IMR-90 (cell line): ENCODE measurements around the gene GIMAP4. TPM values are rescaled to one million over a fixed set of nuclear protein-coding genes. Genes with fewer than 3 reads are reported as not detected.
"Not testable (repeated sequence)": the region's sequence is repeated elsewhere in the genome, so short reads cannot be mapped to it uniquely, and the experiment has no call there.

Experiments used
- ATAC-seq: fragments of 200-7000 bp; cut with Tn5 transposase; 2 replicates; pipeline ENCODE4 v1.9.1; 2020; ENCODE audit warnings: low read depth, mild to moderate bottlenecking, moderate library complexity
- BruUV-seq: library from RNA; stranded (reverse); fragments of 400-500 nt; replicated peaks from 2 replicates; lab custom pipeline; 2021; lab: Mats Ljungman, UMichigan
- CTCF ChIA-PET: fragments of 300-600 bp; formaldehyde crosslinking; extraction: SDS; loops from one replicate; lab custom pipeline; 2021; ENCODE audit warnings: antibody characterized with exemption; lab: Yijun Ruan, JAX
- POLR2A ChIA-PET: fragments of 300-600 bp; sonication (Branson Sonifier 250); formaldehyde crosslinking; loops from one replicate; lab custom pipeline; 2022; ENCODE audit warnings: antibody characterized with exemption; ENCODE audit not compliant: unreplicated experiment; lab: Charles Lee
- DNase-seq: peaks from one replicate; pipeline ENCODE4 v3.0.0; 2013
- H2AFZ ChIP-seq: replicated peaks from 2 replicates; pipeline ENCODE3; 2013; ENCODE audit warnings: low read length, mild to moderate bottlenecking; ENCODE audit not compliant: poor library complexity
- H2AK5ac ChIP-seq: 2 replicates; pipeline ENCODE4 v1.6.1; 2013; ENCODE audit warnings: low read depth, low read length, inconsistent platforms
- H2AK9ac ChIP-seq: replicated peaks from 2 replicates; pipeline ENCODE3; 2013; ENCODE audit warnings: mild to moderate bottlenecking, low read depth, low read length, moderate library complexity; ENCODE audit not compliant: poor library complexity
- H2BK120ac ChIP-seq: 2 replicates; pipeline ENCODE4 v1.6.1; 2013; ENCODE audit warnings: low read depth, low read length, inconsistent platforms
- H2BK15ac ChIP-seq: 3 replicates; pipeline ENCODE4 v1.6.1; 2013; ENCODE audit warnings: low read depth, low read length, inconsistent platforms
- H2BK20ac ChIP-seq: 2 replicates; pipeline ENCODE4 v1.6.1; 2013; ENCODE audit warnings: low read depth, mild to moderate bottlenecking, inconsistent platforms, low read length, moderate library complexity
- H2BK5ac ChIP-seq: 2 replicates; pipeline ENCODE4 v1.6.1; 2013; ENCODE audit warnings: mild to moderate bottlenecking, low read depth, low read length, inconsistent platforms; ENCODE audit not compliant: poor library complexity, severe bottlenecking
- H3K14ac ChIP-seq: replicated peaks from 2 replicates; pipeline ENCODE4 v1.6.1; 2013; ENCODE audit warnings: low read depth, low read length, inconsistent platforms
- H3K18ac ChIP-seq: 2 replicates; pipeline ENCODE4 v1.6.1; 2013; ENCODE audit warnings: low read depth, low read length, control low read depth
- H3K23ac ChIP-seq: 2 replicates; pipeline ENCODE4 v1.6.1; 2013; ENCODE audit warnings: low read depth, low read length, inconsistent platforms
- H3K27ac ChIP-seq: 2 replicates; pipeline ENCODE4 v1.5.1; 2013; ENCODE audit warnings: mild to moderate bottlenecking, control low read depth, low read length; ENCODE audit not compliant: insufficient read depth
- H3K27me3 ChIP-seq: 2 replicates; pipeline ENCODE4 v1.6.1; 2013; ENCODE audit warnings: low read length; ENCODE audit not compliant: control insufficient read depth, insufficient read depth
- H3K36me3 ChIP-seq: 2 replicates; pipeline ENCODE4 v1.6.1; 2013; ENCODE audit warnings: low read length, mixed read lengths; ENCODE audit not compliant: control insufficient read depth, insufficient read depth
- H3K4ac ChIP-seq: 2 replicates; pipeline ENCODE4 v1.6.1; 2013; ENCODE audit warnings: low read depth, low read length, inconsistent platforms
- H3K4me1 ChIP-seq: 2 replicates; pipeline ENCODE4 v1.6.1; 2013; ENCODE audit warnings: low read length, mixed read lengths; ENCODE audit not compliant: control insufficient read depth, insufficient read depth
- H3K4me2 ChIP-seq: 2 replicates; pipeline ENCODE4 v1.6.1; 2013; ENCODE audit warnings: low read depth, mild to moderate bottlenecking, control low read depth, low read length, moderate library complexity
- H3K4me3 ChIP-seq: 2 replicates; pipeline ENCODE4 v1.5.1; 2013; ENCODE audit warnings: low read depth, mild to moderate bottlenecking, control low read depth, low read length, moderate library complexity; ENCODE audit not compliant: insufficient read depth
- H3K56ac ChIP-seq: 2 replicates; pipeline ENCODE4 v1.6.1; 2013; ENCODE audit warnings: low read length, inconsistent platforms; ENCODE audit not compliant: insufficient read depth; ENCODE audit errors: extremely low read depth
- H3K79me1 ChIP-seq, 2 experiments: 2 replicates each; pipeline ENCODE4 v1.6.1; 2013; ENCODE audit warnings: low read length in 2 of 2, inconsistent platforms in 1 of 2, low read depth in 1 of 2
- H3K9ac ChIP-seq: 2 replicates; pipeline ENCODE4 v1.6.1; 2013; ENCODE audit warnings: low read depth, low read length, control low read depth
- H3K9me1 ChIP-seq: 2 replicates; pipeline ENCODE4 v1.6.1; 2013; ENCODE audit warnings: low read length, inconsistent platforms; ENCODE audit not compliant: insufficient read depth
- H3K9me3 ChIP-seq: 2 replicates; pipeline ENCODE4 v1.6.1; 2013; ENCODE audit warnings: low read length; ENCODE audit not compliant: control insufficient read depth, insufficient read depth
- H4K20me1 ChIP-seq: 2 replicates; pipeline ENCODE4 v1.6.1; 2013; ENCODE audit warnings: low read length, inconsistent platforms; ENCODE audit not compliant: insufficient read depth
- H4K5ac ChIP-seq: 2 replicates; pipeline ENCODE4 v1.6.1; 2013; ENCODE audit warnings: mild to moderate bottlenecking, low read depth, low read length, control low read depth
- H4K8ac ChIP-seq, 2 experiments: 2 replicates each; pipeline ENCODE4 v1.6.1; 2013; ENCODE audit warnings: low read depth in 2 of 2, low read length in 2 of 2, control low read depth in 1 of 2, inconsistent platforms in 1 of 2
- H4K91ac ChIP-seq: 2 replicates; pipeline ENCODE4 v1.6.1; 2013; ENCODE audit warnings: low read depth, low read length, inconsistent platforms; ENCODE audit not compliant: insufficient read depth
- NFE2L2 ChIP-seq: fragments of 150-350 bp; IDR thresholded peaks from 2 replicates; pipeline ENCODE4 v1.6.1; 2016; ENCODE audit warnings: low read depth, mild to moderate bottlenecking, low read length
- WGBS, 2 experiments: methylation state at CpG; one replicate each; pipeline versions ENCODE4 v1.1.5 to v1.1.7; 2013; ENCODE audit warnings: missing lambda C conversion rate in 2 of 2; ENCODE audit not compliant: insufficient read length in 1 of 2; ENCODE audit errors: extremely low coverage in 2 of 2; 5-methylcytosine and 5-hydroxymethylcytosine counted together
- dilution Hi-C: fragments of 300-500 bp; cut with HindIII; formaldehyde crosslinking; loops from one replicate; pipeline ENCODE4 v1.14.3; 2018; ENCODE audit warnings: low sequenced_read_pairs; ENCODE audit not compliant: unreplicated experiment
- in situ Hi-C: fragments of 300-500 bp; cut with MboI; formaldehyde crosslinking; loops from 3 replicates; pipeline ENCODE4 v1.14.3; 2019; ENCODE audit warnings: low sequenced_read_pairs, inconsistent platforms, mixed read lengths
- intact Hi-C: fragments of 100-400 bp; cut with micrococcal nuclease; formaldehyde crosslinking; loops from 2 replicates; pipeline ENCODE4 v1.10.0; 2022
- polyA plus RNA-seq, 3 experiments: library from polyadenylated mRNA; depleted of rRNA; stranded (reverse); fragments of >200 nt; gene quantifications; 2 replicates each; pipeline ENCODE4 v1.2.3, GENCODE V29; 2012; ENCODE audit warnings: low replicate concordance in 1 of 3
- total RNA-seq: library from RNA; depleted of rRNA; stranded (reverse); fragments of >200 nt; gene quantifications from 2 replicates; pipeline ENCODE4 v1.2.3, GENCODE V29; 2012

The GIMAP4 gene
- total and polyA plus RNA-seq, 2 of the 4 experiments (the other 2 are of a cell fraction), result not detected

DNA sequence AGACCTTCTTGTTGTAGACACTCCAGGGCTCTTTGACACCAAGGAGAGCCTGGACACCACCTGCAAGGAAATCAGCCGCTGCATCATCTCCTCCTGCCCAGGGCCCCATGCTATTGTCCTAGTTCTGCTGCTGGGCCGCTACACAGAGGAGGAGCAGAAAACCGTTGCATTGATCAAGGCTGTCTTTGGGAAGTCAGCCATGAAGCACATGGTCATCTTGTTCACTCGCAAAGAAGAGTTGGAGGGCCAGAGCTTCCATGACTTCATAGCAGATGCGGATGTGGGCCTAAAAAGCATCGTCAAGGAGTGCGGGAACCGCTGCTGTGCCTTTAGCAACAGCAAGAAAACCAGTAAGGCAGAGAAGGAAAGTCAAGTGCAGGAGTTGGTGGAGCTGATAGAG, 47.0 kb upstream of the GIMAP4 start:
- CTCF ChIA-PET, result no interaction called here
- Histone ChIP-seq H3K27ac (no peak overlapping the region), H3K79me1 (no peaks in the 10 kb centered on the region), H3K9me1 (no peaks in the 10 kb centered on the region), H2AK9ac (peak overlapping the region; percentile 42), H2BK120ac (no peak overlapping the region), H4K91ac (no peak overlapping the region), H2BK20ac (no peak overlapping the region), H3K9ac (no peak overlapping the region), H2AK5ac (no peak overlapping the region), H3K9me3 (peaks cover 9% of the 10 kb centered on the region), H3K56ac (no peak overlapping the region), H2AFZ (no peak overlapping the region), H4K8ac (no peak overlapping the region), H3K27me3 (no peaks in the 10 kb centered on the region), H3K4ac (no peak overlapping the region), H3K4me3 (no peak overlapping the region), H3K4me2 (no peak overlapping the region), H2BK15ac (no peak overlapping the region), H3K23ac (no peak overlapping the region), H3K18ac (no peak overlapping the region), H2BK5ac (no peak overlapping the region), H4K20me1 (no peaks in the 10 kb centered on the region), H3K36me3 (no peaks in the 10 kb centered on the region), H3K4me1 (no peaks in the 10 kb centered on the region), H3K14ac (no peak overlapping the region), H4K5ac (no peak overlapping the region)
- intact Hi-C loops, result no loop called here
- POLR2A ChIA-PET, result no interaction called here
- ATAC-seq (no peak), DNase-seq (no peak)
- no TSS peak for BruUV-seq
- no peak for TF ChIP-seq NFE2L2
- dilution Hi-C loops, result no loop called here
- 52% methylated on average over 5 of the region's 8 CpGs; no CpG with 5 or more reads in 1 of the 2 experiments for WGBS, 2 experiments
- in situ Hi-C loops, result no loop called here

- H2BK15ac ChIP-seq, H3K27me3 ChIP-seq, H3K36me3 ChIP-seq, ATAC-seq, H3K18ac ChIP-seq, H3K27ac ChIP-seq, CTCF ChIA-PET, H3K4me1 ChIP-seq, H3K14ac ChIP-seq, H2AFZ ChIP-seq, H2AK9ac ChIP-seq, H2BK5ac ChIP-seq, intact Hi-C loops, H2AK5ac ChIP-seq, H3K9me1 ChIP-seq, H3K4ac ChIP-seq, H3K9ac ChIP-seq, H4K20me1 ChIP-seq, H4K91ac ChIP-seq, H2BK20ac ChIP-seq, H3K56ac ChIP-seq, H3K79me1 ChIP-seq, POLR2A ChIA-PET, H4K8ac ChIP-seq, H3K4me2 ChIP-seq, H2BK120ac ChIP-seq, in situ Hi-C loops, H3K23ac ChIP-seq, dilution Hi-C loops, DNase-seq, H4K5ac ChIP-seq, H3K9me3 ChIP-seq, H3K4me3 ChIP-seq, BruUV-seq: not testable (repeated sequence)
- no CpG with 5 or more reads among the region's 6 CpGs for WGBS, 2 experiments
Measured at GRCh38 chr7:150522931-150523330, 44.3 kb upstream of the GIMAP4 start.
